Lung (tissue), 12 donors: ENCODE data around the gene DGKQ. TPM values are rescaled to one million over a fixed set of nuclear protein-coding genes. Genes with fewer than 3 reads are reported as not detected.

Source experiments
- ATAC-seq: fragments of 200-7000 bp; cut with Tn5 transposase; one replicate; pipeline ENCODE4 v1.9.1; 2020; ENCODE audit warnings: moderate number of reproducible peaks; ENCODE audit not compliant: insufficient read depth, low FRiP score
- DNase-seq, 3 donors: peaks; one replicate each; pipeline ENCODE4 v3.0.0-alpha.2; 2013 to 2017
- H3K27ac ChIP-seq, 2 donors: one replicate each; pipeline ENCODE4 v1.5.1; 2013; ENCODE audit warnings: mild to moderate bottlenecking in 2 of 2, moderate library complexity in 2 of 2, control low read depth in 1 of 2, inconsistent platforms in 1 of 2, low read depth in 1 of 2, low read length in 1 of 2
- H3K27me3 ChIP-seq, 3 donors: one replicate each; pipeline ENCODE4 v1.5.1; 2013; ENCODE audit warnings: low read length in 2 of 3; ENCODE audit not compliant: control insufficient read depth in 3 of 3, insufficient read depth in 3 of 3
- H3K36me3 ChIP-seq, 4 donors: one replicate each; pipeline ENCODE4 v1.5.1; 2013; ENCODE audit warnings: low read length in 4 of 4, mild to moderate bottlenecking in 1 of 4, moderate library complexity in 1 of 4; ENCODE audit not compliant: control insufficient read depth in 4 of 4, insufficient read depth in 4 of 4
- H3K4me1 ChIP-seq, 5 donors: one replicate each; pipeline ENCODE4 v1.5.1; 2013; ENCODE audit warnings: low read length in 5 of 5, mild to moderate bottlenecking in 2 of 5, moderate library complexity in 1 of 5; ENCODE audit not compliant: control insufficient read depth in 5 of 5, insufficient read depth in 5 of 5
- H3K4me3 ChIP-seq: one replicate; pipeline ENCODE4 v1.5.1; 2013; ENCODE audit warnings: mild to moderate bottlenecking, control low read depth, moderate library complexity
- H3K9ac ChIP-seq, 2 donors: one replicate each; pipeline ENCODE4 v1.5.1; 2013; ENCODE audit warnings: low read length in 2 of 2, control low read depth in 1 of 2; ENCODE audit not compliant: insufficient read depth in 1 of 2
- H3K9me3 ChIP-seq, 4 donors: one replicate each; pipeline ENCODE4 v1.5.1; 2013; ENCODE audit warnings: low read length in 3 of 4, mild to moderate bottlenecking in 1 of 4, moderate library complexity in 1 of 4; ENCODE audit not compliant: control insufficient read depth in 4 of 4, insufficient read depth in 3 of 4
- CTCF ChIP-seq: IDR thresholded peaks from 2 replicates; pipeline ENCODE4 v1.5.1; 2012; ENCODE audit warnings: mild to moderate bottlenecking; ENCODE audit errors: control extremely low read depth, extremely low read depth
- WGBS, 2 donors: extraction: QIAGEN DNeasy Blood & Tissue Kit; methylation state at CpG; one replicate each; pipeline ENCODE4 v1.1.7; 2013; 5-methylcytosine and 5-hydroxymethylcytosine counted together
- polyA plus RNA-seq, 2 donors: library from polyadenylated mRNA; stranded (reverse); fragments of 200-250 nt; gene quantifications; one replicate each; pipeline ENCODE4 v1.2.1, GENCODE V29; 2013
- total RNA-seq, 2 donors: library from RNA; depleted of rRNA in 1 of 2; stranded (reverse); fragments of >200 nt in 1 of 2; gene quantifications; one replicate each; pipeline ENCODE4 v1.2.1, GENCODE V29; 2014 to 2021
- donor health status: control.
- donor health status: control.
- donor health status: Bipolar disorder and iron deficiency.
- donor health status: healthy.
- donor health status: DM: yes; HTN: yes; CAD: no.

DGKQ gene
- total and polyA plus RNA-seq, 4 donors = 5.9 to 19.1 (median 8.4) TPM

GRCh38 chr4:952881-953573, 20.3 kb downstream of the DGKQ start:
- H3K27ac ChIP-seq = no peak overlapping the region
- no peak overlapping the region for H3K4me3 ChIP-seq
- DNase-seq (no peak), ATAC-seq (no peak)
- H3K36me3 ChIP-seq = peaks cover 0 to 31% (median 4%) of the 10 kb centered on the region in 4 donors
- no peaks in the 10 kb centered on the region for H3K27me3 ChIP-seq
- no peak overlapping the region for H3K9ac ChIP-seq
- H3K9me3 ChIP-seq = no peaks in the 10 kb centered on the region
- no peak for TF ChIP-seq CTCF
- 95 to 97% methylated on average over 28 of the region's 28 CpGs for whole genome bisulfite sequencing, 2 donors
- no peaks in the 10 kb centered on the region for H3K4me1 ChIP-seq

GRCh38 chr4:951594-952468, 21.5 kb downstream of the DGKQ start:
- peaks cover 0 to 27% (median 4%) of the 10 kb centered on the region in 4 donors for H3K36me3 ChIP-seq
- H3K27me3 ChIP-seq = no peaks in the 10 kb centered on the region
- no peaks in the 10 kb centered on the region for H3K9me3 ChIP-seq
- TF ChIP-seq CTCF = no peak
- no peak overlapping the region for H3K4me3 ChIP-seq
- H3K4me1 ChIP-seq = no peaks in the 10 kb centered on the region
- DNase-seq (no peak), ATAC-seq (no peak)
- 90 to 97% methylated on average over 23 of the region's 23 CpGs for WGBS, 2 donors
- no peak overlapping the region for H3K9ac ChIP-seq
- no peak overlapping the region for H3K27ac ChIP-seq

GRCh38 chr4:951186-951585, 22.2 kb downstream of the DGKQ start:
- 85 to 93% methylated on average over 7 of the region's 7 CpGs for WGBS, 2 donors
- peaks cover 0 to 27% (median 4%) of the 10 kb centered on the region in 4 donors for H3K36me3 ChIP-seq

More at GRCh38 chr4:951186-951585, 22.2 kb downstream of the DGKQ start:
- H3K4me3 ChIP-seq = no peak overlapping the region
- no peak for DNase-seq
- no peak overlapping the region for H3K9ac ChIP-seq
- no peak overlapping the region for H3K27ac ChIP-seq
- TF ChIP-seq CTCF = no peak
- H3K27me3 ChIP-seq = no peaks in the 10 kb centered on the region
- no peaks in the 10 kb centered on the region for H3K9me3 ChIP-seq
- ATAC-seq = no peak
- H3K4me1 ChIP-seq = peaks cover 0 to 5% (median 0%) of the 10 kb centered on the region in 5 donors
